ENCODE data around the gene CASR.

CASR gene

GRCh38 chr3:122316368-122316767, 132.9 kb downstream of the CASR start:
- TF ChIP-seq ZFP3 (CRISPR knock-in tag; IDR thresholded peaks at IDR 0.05) = no peak
- TF ChIP-seq ZFP30 (CRISPR knock-in tag; IDR thresholded peaks at IDR 0.05) = no peak
- TF ChIP-seq, protein P1, sequence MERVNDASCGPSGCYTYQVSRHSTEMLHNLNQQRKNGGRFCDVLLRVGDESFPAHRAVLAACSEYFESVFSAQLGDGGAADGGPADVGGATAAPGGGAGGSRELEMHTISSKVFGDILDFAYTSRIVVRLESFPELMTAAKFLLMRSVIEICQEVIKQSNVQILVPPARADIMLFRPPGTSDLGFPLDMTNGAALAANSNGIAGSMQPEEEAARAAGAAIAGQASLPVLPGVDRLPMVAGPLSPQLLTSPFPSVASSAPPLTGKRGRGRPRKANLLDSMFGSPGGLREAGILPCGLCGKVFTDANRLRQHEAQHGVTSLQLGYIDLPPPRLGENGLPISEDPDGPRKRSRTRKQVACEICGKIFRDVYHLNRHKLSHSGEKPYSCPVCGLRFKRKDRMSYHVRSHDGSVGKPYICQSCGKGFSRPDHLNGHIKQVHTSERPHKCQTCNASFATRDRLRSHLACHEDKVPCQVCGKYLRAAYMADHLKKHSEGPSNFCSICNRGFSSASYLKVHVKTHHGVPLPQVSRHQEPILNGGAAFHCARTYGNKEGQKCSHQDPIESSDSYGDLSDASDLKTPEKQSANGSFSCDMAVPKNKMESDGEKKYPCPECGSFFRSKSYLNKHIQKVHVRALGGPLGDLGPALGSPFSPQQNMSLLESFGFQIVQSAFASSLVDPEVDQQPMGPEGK (CRISPR knock-in tag; IDR thresholded peaks at IDR 0.05; ENCODE audit: borderline replicate concordance) = no peak
- no peak for TF ChIP-seq ZC3H10 (CRISPR knock-in tag; IDR thresholded peaks at IDR 0.05)
- no peak for TF ChIP-seq CREB5 (CRISPR knock-in tag; IDR thresholded peaks at IDR 0.05; ENCODE audit: low read depth)
- TF ChIP-seq BACH2 (CRISPR knock-in tag; IDR thresholded peaks at IDR 0.05; ENCODE audit: borderline replicate concordance) = no peak
- ATAC-seq = no peak

- no peak for ATAC-seq
- TF ChIP-seq, protein P2, sequence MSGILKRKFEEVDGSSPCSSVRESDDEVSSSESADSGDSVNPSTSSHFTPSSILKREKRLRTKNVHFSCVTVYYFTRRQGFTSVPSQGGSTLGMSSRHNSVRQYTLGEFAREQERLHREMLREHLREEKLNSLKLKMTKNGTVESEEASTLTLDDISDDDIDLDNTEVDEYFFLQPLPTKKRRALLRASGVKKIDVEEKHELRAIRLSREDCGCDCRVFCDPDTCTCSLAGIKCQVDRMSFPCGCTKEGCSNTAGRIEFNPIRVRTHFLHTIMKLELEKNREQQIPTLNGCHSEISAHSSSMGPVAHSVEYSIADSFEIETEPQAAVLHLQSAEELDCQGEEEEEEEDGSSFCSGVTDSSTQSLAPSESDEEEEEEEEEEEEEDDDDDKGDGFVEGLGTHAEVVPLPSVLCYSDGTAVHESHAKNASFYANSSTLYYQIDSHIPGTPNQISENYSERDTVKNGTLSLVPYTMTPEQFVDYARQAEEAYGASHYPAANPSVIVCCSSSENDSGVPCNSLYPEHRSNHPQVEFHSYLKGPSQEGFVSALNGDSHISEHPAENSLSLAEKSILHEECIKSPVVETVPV (CRISPR knock-in tag; IDR thresholded peaks at IDR 0.05) = no peak
- no peak for TF ChIP-seq ISL1 (CRISPR knock-in tag; IDR thresholded peaks at IDR 0.05)
- TF ChIP-seq RARB (CRISPR knock-in tag; IDR thresholded peaks at IDR 0.05) = no peak
- no peak for TF ChIP-seq ZNF70 (CRISPR knock-in tag; IDR thresholded peaks at IDR 0.05)
- no peak for TF ChIP-seq PPARA (CRISPR knock-in tag; IDR thresholded peaks at IDR 0.05; ENCODE audit: borderline replicate concordance)
Observed at GRCh38 chr3:122318620-122319019, 135.2 kb downstream of the CASR start.

DNA sequence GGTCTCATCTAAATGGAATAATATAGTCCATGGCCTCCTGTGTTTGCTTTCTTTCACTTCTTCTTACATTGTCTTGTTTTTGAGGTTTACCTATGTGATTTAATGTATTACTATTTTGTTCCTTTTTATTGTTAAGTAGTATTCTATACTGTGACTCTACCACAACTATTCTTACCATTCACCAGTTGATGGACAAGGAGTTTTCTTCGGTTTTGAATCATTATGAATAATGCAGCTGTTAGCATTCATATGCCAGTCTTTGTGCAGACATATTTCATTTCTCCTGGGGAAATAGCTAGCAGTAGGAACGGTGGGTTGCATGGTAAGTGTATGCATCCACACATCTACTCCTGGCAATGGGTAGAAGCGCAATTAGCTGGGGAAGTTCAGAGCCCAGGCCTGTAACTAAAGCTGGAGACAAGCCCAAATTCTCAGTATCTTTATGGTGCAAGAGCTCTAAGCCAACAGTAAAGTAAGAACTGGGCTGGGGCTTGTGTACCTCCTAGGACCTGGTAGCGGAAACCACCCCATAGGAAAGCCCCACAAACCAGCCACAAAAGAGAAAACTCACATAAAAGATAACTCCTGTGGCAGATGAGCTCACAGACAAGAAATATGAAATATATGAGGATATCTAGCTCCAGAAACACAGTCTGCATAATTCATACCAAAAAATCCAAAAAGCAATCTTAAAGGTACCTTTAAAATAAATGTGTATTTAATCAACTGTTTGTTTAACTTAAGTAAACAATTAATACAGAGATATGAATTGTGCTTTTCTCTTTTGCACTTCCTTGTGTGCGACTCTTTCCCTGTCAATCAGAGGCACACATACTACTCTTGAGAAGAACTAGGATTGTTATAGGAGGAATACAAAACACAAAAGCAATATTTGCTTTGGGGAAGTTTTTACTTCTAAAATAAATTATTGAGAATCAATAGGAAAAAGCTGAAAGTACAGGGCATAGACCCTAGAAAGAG, 138.9 kb downstream of the CASR start:
- no peak for TF ChIP-seq ZFP3 (CRISPR knock-in tag; IDR thresholded peaks at IDR 0.05)
- no peak for TF ChIP-seq ESRRG (CRISPR knock-in tag; IDR thresholded peaks at IDR 0.05)
- TF ChIP-seq, protein P3, sequence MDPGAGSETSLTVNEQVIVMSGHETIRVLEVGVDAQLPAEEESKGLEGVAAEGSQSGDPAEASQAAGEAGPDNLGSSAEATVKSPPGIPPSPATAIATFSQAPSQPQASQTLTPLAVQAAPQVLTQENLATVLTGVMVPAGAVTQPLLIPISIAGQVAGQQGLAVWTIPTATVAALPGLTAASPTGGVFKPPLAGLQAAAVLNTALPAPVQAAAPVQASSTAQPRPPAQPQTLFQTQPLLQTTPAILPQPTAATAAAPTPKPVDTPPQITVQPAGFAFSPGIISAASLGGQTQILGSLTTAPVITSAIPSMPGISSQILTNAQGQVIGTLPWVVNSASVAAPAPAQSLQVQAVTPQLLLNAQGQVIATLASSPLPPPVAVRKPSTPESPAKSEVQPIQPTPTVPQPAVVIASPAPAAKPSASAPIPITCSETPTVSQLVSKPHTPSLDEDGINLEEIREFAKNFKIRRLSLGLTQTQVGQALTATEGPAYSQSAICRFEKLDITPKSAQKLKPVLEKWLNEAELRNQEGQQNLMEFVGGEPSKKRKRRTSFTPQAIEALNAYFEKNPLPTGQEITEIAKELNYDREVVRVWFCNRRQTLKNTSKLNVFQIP (CRISPR knock-in tag; IDR thresholded peaks at IDR 0.05; ENCODE audit: borderline replicate concordance, low read depth) = no peak
- TF ChIP-seq ZNF70 (CRISPR knock-in tag; IDR thresholded peaks at IDR 0.05) = no peak
- no peak for TF ChIP-seq ZC3H10 (CRISPR knock-in tag; IDR thresholded peaks at IDR 0.05)
- TF ChIP-seq ZFP30 (CRISPR knock-in tag; IDR thresholded peaks at IDR 0.05) = no peak
- no peak for TF ChIP-seq SNAI2 (CRISPR knock-in tag; IDR thresholded peaks at IDR 0.05)
- TF ChIP-seq ZNF565 (CRISPR knock-in tag; conservative IDR thresholded peaks at IDR 0.05; ENCODE audit: low read depth) = no peak
- TF ChIP-seq ISL1 (CRISPR knock-in tag; IDR thresholded peaks at IDR 0.05) = no peak
- TF ChIP-seq GLIS3 (CRISPR knock-in tag; IDR thresholded peaks at IDR 0.05) = no peak
- no peak for TF ChIP-seq TOX (CRISPR knock-in tag; IDR thresholded peaks at IDR 0.05; ENCODE audit: borderline replicate concordance)
- no peak for TF ChIP-seq PPARA (CRISPR knock-in tag; IDR thresholded peaks at IDR 0.05; ENCODE audit: borderline replicate concordance)
- TF ChIP-seq RARB (CRISPR knock-in tag; IDR thresholded peaks at IDR 0.05) = no peak
- TF ChIP-seq OSR1 (CRISPR knock-in tag; IDR thresholded peaks at IDR 0.05) = no peak
- no peak for TF ChIP-seq BACH2 (CRISPR knock-in tag; IDR thresholded peaks at IDR 0.05; ENCODE audit: borderline replicate concordance)
- no peak for TF ChIP-seq CREB5 (CRISPR knock-in tag; IDR thresholded peaks at IDR 0.05; ENCODE audit: low read depth)
- TF ChIP-seq ARNTL (CRISPR knock-in tag; IDR thresholded peaks at IDR 0.05; ENCODE audit: borderline replicate concordance, low read depth) = no peak
- no peak for TF ChIP-seq TCF4 (CRISPR knock-in tag; IDR thresholded peaks at IDR 0.05; ENCODE audit: borderline replicate concordance)
- no peak for ATAC-seq
